Measurements from ENCODE around the gene GRM1. TPM values are rescaled to one million over a fixed set of nuclear protein-coding genes. Genes with fewer than 3 reads are reported as not detected.

GRM1 gene
- total RNA-seq, 6 donors from 2014 or later, result 0.10 TPM; not detected in 5

GRCh38 chr6:146040360-146040759 lies 11.5 kb downstream of the GRM1 start:
- WGBS, 2 donors, result 89 to 91% methylated on average over 1 of the region's 1 CpG
- Histone ChIP-seq H3K27ac (no peak overlapping the region), H3K4me1 (no peaks in the 10 kb centered on the region), H3K9me3 (peaks cover 0 to 13% (median 2%) of the 10 kb centered on the region in 4 donors), H3K27me3 (no peaks in the 10 kb centered on the region), H3K36me3 (no peaks in the 10 kb centered on the region), H3K4me3 (no peak overlapping the region)
- ATAC-seq (ENCODE audit: low FRiP score in 2 of 2), result no peak
- DNase-seq, result no peak
- TF ChIP-seq CTCF (IDR thresholded peaks at IDR 0.05) (no peak), POLR2A (IDR thresholded peaks at IDR 0.05) (no peak), EP300 (IDR thresholded peaks at IDR 0.05) (no peak), POLR2AphosphoS5 (IDR thresholded peaks at IDR 0.05) (no peak)

- no peaks in the 10 kb centered on the region for H3K36me3 ChIP-seq
- ATAC-seq (ENCODE audit: low FRiP score in 2 of 2) (no peak), DNase-seq (no peak)
- no peaks in the 10 kb centered on the region for H3K27me3 ChIP-seq
- WGBS, 2 donors, result 0 to 67% methylated on average over 1 of the region's 1 CpG
- H3K9me3 ChIP-seq, result peaks cover 0 to 13% (median 2%) of the 10 kb centered on the region in 4 donors
- TF ChIP-seq EP300 (IDR thresholded peaks at IDR 0.05) (no peak), POLR2AphosphoS5 (IDR thresholded peaks at IDR 0.05) (no peak), POLR2A (IDR thresholded peaks at IDR 0.05) (no peak), CTCF (IDR thresholded peaks at IDR 0.05) (no peak)
- no peaks in the 10 kb centered on the region for H3K4me1 ChIP-seq
- no peak overlapping the region for H3K27ac ChIP-seq
- H3K4me3 ChIP-seq, result no peak overlapping the region
These were observed 12.4 kb downstream of the GRM1 start for GRCh38 chr6:146041282-146041681.

- H3K27ac ChIP-seq, result no peak overlapping the region
- no peaks in the 10 kb centered on the region for H3K4me1 ChIP-seq
- no peak overlapping the region for H3K4me3 ChIP-seq
- DNase-seq (no peak), ATAC-seq (ENCODE audit: low FRiP score in 2 of 2) (no peak)
- TF ChIP-seq POLR2A (IDR thresholded peaks at IDR 0.05), result no peak
- TF ChIP-seq POLR2AphosphoS5 (IDR thresholded peaks at IDR 0.05), result no peak
- TF ChIP-seq CTCF (IDR thresholded peaks at IDR 0.05), result no peak
- TF ChIP-seq EP300 (IDR thresholded peaks at IDR 0.05), result no peak
- no peaks in the 10 kb centered on the region for H3K9me3 ChIP-seq
- no peaks in the 10 kb centered on the region for H3K27me3 ChIP-seq
- H3K36me3 ChIP-seq, result no peaks in the 10 kb centered on the region
- 51 to 68% methylated on average over 2 of the region's 2 CpGs for WGBS, 2 donors
These were observed 18.5 kb downstream of the GRM1 start for GRCh38 chr6:146047371-146047770.

- 85 to 86% methylated on average over 1 of the region's 1 CpG for WGBS, 2 donors
- no peaks in the 10 kb centered on the region for H3K36me3 ChIP-seq
- H3K27me3 ChIP-seq, result no peaks in the 10 kb centered on the region
- no peak overlapping the region for H3K27ac ChIP-seq
- H3K9me3 ChIP-seq, result no peaks in the 10 kb centered on the region
- no peak for DNase-seq
- no peak overlapping the region for H3K4me3 ChIP-seq
- no peak for ATAC-seq (ENCODE audit: low FRiP score in 2 of 2)
- H3K4me1 ChIP-seq, result no peaks in the 10 kb centered on the region
- TF ChIP-seq CTCF (IDR thresholded peaks at IDR 0.05), result no peak
- no peak for TF ChIP-seq EP300 (IDR thresholded peaks at IDR 0.05)
- no peak for TF ChIP-seq POLR2AphosphoS5 (IDR thresholded peaks at IDR 0.05)
- TF ChIP-seq POLR2A (IDR thresholded peaks at IDR 0.05), result no peak
These were observed 21.3 kb downstream of the GRM1 start for GRCh38 chr6:146050168-146050567.

GRCh38 chr6:146056506-146056905 lies 27.6 kb downstream of the GRM1 start:
- Histone ChIP-seq H3K27me3 (no peaks in the 10 kb centered on the region), H3K27ac (no peak overlapping the region), H3K4me1 (no peaks in the 10 kb centered on the region), H3K4me3 (no peak overlapping the region), H3K9me3 (no peaks in the 10 kb centered on the region), H3K36me3 (no peaks in the 10 kb centered on the region)
- TF ChIP-seq CTCF (IDR thresholded peaks at IDR 0.05), result no peak
- TF ChIP-seq POLR2AphosphoS5 (IDR thresholded peaks at IDR 0.05), result no peak
- no peak for TF ChIP-seq POLR2A (IDR thresholded peaks at IDR 0.05)
- no peak for TF ChIP-seq EP300 (IDR thresholded peaks at IDR 0.05)
- no peak for DNase-seq
- WGBS, 2 donors, result 53 to 54% methylated on average over 6 of the region's 6 CpGs
- no peak for ATAC-seq (ENCODE audit: low FRiP score in 2 of 2)
